ENCODE measurements around the gene INTS14. TPM values are rescaled to one million over a fixed set of nuclear protein-coding genes. Genes with fewer than 3 reads are reported as not detected.

The INTS14 gene
- total and polyA plus RNA-seq, 2 experiments from 2014 or later = 28.6 to 45.7 TPM

DNA sequence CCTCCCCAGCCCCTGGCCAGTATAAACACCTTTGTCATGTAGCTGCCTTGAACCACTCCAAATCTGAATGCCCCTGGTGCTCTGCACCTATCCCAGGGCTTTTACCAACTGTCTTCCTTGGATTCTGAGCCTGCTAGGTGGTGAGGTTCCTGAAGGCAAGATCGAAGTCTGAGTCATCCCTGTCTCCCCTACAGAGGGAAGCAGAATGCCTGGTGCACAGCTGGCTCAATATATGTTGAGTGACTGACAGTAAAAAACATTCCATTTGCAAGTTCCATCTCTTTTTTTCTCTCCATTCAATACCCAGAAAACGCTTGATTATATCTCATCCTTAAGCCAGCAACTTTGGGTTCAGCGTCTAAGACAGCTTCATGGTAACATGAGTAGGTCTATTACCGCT is 35.6 kb upstream of the INTS14 start:
- no peaks in the 10 kb centered on the region for H3K4me1 ChIP-seq (ENCODE audit: insufficient read depth)
- H3K27me3 ChIP-seq = no peaks in the 10 kb centered on the region
- no peaks in the 10 kb centered on the region for H3K36me3 ChIP-seq (replicated peaks; ENCODE audit: insufficient read depth, low read depth)
- no peaks in the 10 kb centered on the region for H3K9me3 ChIP-seq (ENCODE audit: low read depth)
- no peaks in the 10 kb centered on the region for H3K9me2 ChIP-seq (replicated peaks; ENCODE audit: insufficient read depth)
- H2AFZ ChIP-seq = no peak overlapping the region
- no peak for DNase-seq (ENCODE audit: low spot score)
- H4K20me1 ChIP-seq (ENCODE audit: insufficient read depth, poor library complexity, severe bottlenecking) = no peaks in the 10 kb centered on the region
- no peak for TF ChIP-seq EZH2 (IDR thresholded peaks at IDR 0.05; ENCODE audit: borderline replicate concordance)
- TF ChIP-seq, protein P1, sequence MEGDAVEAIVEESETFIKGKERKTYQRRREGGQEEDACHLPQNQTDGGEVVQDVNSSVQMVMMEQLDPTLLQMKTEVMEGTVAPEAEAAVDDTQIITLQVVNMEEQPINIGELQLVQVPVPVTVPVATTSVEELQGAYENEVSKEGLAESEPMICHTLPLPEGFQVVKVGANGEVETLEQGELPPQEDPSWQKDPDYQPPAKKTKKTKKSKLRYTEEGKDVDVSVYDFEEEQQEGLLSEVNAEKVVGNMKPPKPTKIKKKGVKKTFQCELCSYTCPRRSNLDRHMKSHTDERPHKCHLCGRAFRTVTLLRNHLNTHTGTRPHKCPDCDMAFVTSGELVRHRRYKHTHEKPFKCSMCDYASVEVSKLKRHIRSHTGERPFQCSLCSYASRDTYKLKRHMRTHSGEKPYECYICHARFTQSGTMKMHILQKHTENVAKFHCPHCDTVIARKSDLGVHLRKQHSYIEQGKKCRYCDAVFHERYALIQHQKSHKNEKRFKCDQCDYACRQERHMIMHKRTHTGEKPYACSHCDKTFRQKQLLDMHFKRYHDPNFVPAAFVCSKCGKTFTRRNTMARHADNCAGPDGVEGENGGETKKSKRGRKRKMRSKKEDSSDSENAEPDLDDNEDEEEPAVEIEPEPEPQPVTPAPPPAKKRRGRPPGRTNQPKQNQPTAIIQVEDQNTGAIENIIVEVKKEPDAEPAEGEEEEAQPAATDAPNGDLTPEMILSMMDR (IDR thresholded peaks at IDR 0.05; ENCODE audit: poor library complexity) = no peak
- no peak for TF ChIP-seq EZH2phosphoT487 (IDR thresholded peaks at IDR 0.05; ENCODE audit: low read depth, severe bottlenecking, unreplicated experiment)
- H3K79me2 ChIP-seq = no peaks in the 10 kb centered on the region
- no peak overlapping the region for H3K4me2 ChIP-seq
- no peak overlapping the region for H3K27ac ChIP-seq
- WGBS (ENCODE audit: low lambda C conversion rate, missing lambda C conversion rate) = 76% methylated on average over 4 of the region's 4 CpGs
- no peak overlapping the region for H3K4me3 ChIP-seq

DNA sequence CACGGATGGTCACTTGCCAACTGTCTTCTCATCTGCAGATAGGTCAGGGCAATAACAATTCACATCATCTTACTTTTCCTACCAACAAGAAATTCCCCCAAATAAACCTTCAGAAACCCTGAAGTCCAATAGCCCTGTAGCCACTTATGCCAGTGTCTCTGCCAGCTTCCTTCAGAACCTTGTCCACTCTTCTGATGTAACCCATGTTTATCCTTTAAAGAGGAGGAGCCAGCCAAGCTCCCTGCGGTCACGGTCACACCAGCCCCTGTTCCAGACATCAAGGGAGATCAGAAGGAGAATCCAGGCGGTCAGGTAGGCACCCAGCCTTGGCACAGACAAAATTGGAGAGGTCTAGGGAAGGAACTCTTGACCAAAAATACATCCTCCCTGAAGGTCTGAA is 34.5 kb upstream of the INTS14 start:
- H3K4me1 ChIP-seq (ENCODE audit: insufficient read depth) = no peaks in the 10 kb centered on the region
- H3K27me3 ChIP-seq = no peaks in the 10 kb centered on the region
- no peaks in the 10 kb centered on the region for H3K79me2 ChIP-seq
- H3K36me3 ChIP-seq (replicated peaks; ENCODE audit: insufficient read depth, low read depth) = no peaks in the 10 kb centered on the region
- TF ChIP-seq EZH2phosphoT487 (IDR thresholded peaks at IDR 0.05; ENCODE audit: low read depth, severe bottlenecking, unreplicated experiment) (no peak), EZH2 (IDR thresholded peaks at IDR 0.05; ENCODE audit: borderline replicate concordance) (no peak)
- TF ChIP-seq, protein P1 (IDR thresholded peaks at IDR 0.05; ENCODE audit: poor library complexity) = no peak
- H4K20me1 ChIP-seq (ENCODE audit: insufficient read depth, poor library complexity, severe bottlenecking) = no peaks in the 10 kb centered on the region
- H3K9me3 ChIP-seq (ENCODE audit: low read depth) = no peaks in the 10 kb centered on the region
- H2AFZ ChIP-seq = no peak overlapping the region
- no peak overlapping the region for H3K4me3 ChIP-seq
- WGBS (ENCODE audit: low lambda C conversion rate, missing lambda C conversion rate) = 96% methylated on average over 4 of the region's 4 CpGs
- no peak for DNase-seq (ENCODE audit: low spot score)
- no peak overlapping the region for H3K4me2 ChIP-seq
- H3K27ac ChIP-seq = no peak overlapping the region
- no peaks in the 10 kb centered on the region for H3K9me2 ChIP-seq (replicated peaks; ENCODE audit: insufficient read depth)

DNA sequence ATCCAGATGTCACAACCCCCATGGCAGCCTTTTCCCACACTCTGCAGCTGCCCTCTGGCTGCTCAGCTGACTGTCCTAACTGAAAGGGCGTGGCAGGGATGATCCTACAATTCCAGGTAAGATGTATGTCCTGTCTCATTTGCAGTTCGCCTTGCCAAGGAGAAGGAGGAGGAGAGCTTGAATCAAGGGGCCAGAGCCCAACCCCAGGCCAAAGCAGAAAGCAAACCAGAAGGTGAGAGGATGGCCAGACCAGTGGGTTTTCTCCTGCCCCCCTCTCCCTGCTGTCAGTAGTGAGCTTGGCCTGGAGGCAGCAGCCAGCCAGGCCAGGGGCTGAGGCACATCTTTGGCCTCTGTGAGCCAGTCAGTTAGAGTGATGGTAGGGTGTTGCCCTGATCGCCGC is 33.4 kb upstream of the INTS14 start:
- DNase-seq (ENCODE audit: low spot score) = no peak
- TF ChIP-seq, protein P1 (IDR thresholded peaks at IDR 0.05; ENCODE audit: poor library complexity) = no peak
- TF ChIP-seq EZH2phosphoT487 (IDR thresholded peaks at IDR 0.05; ENCODE audit: low read depth, severe bottlenecking, unreplicated experiment) = no peak
- no peak for TF ChIP-seq EZH2 (IDR thresholded peaks at IDR 0.05; ENCODE audit: borderline replicate concordance)
- Histone ChIP-seq H3K9me3 (ENCODE audit: low read depth) (no peaks in the 10 kb centered on the region), H3K4me3 (no peak overlapping the region), H3K27me3 (no peaks in the 10 kb centered on the region), H2AFZ (no peak overlapping the region), H3K36me3 (replicated peaks; ENCODE audit: insufficient read depth, low read depth) (no peaks in the 10 kb centered on the region), H3K4me1 (ENCODE audit: insufficient read depth) (no peaks in the 10 kb centered on the region), H3K4me2 (no peak overlapping the region), H4K20me1 (ENCODE audit: insufficient read depth, poor library complexity, severe bottlenecking) (no peaks in the 10 kb centered on the region), H3K9me2 (replicated peaks; ENCODE audit: insufficient read depth) (no peaks in the 10 kb centered on the region), H3K27ac (no peak overlapping the region), H3K79me2 (no peaks in the 10 kb centered on the region)
- 92% methylated on average over 4 of the region's 4 CpGs for WGBS (ENCODE audit: low lambda C conversion rate, missing lambda C conversion rate)

DNA sequence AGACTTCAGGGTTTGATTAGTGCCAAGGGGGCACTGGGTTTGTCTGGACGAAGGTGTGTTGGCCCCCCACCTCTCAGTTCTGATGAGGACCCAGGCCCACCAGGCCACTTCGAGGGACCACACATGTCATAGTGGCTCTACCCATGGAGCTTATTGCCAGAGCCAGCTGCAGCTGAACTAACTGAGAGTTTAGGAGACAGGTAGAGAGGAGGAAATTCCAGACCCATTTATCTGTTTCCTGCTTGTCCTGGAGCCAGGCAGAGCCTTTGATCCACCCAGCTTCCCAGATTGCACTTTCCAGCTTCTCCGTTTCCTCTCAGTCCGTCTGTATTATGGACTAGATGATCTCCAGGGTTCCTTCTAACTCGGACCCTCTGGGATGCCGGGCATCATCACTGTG is 31.7 kb upstream of the INTS14 start:
- Histone ChIP-seq H3K27ac (no peak overlapping the region), H3K4me1 (ENCODE audit: insufficient read depth) (no peaks in the 10 kb centered on the region), H3K27me3 (no peaks in the 10 kb centered on the region), H3K4me3 (no peak overlapping the region), H4K20me1 (ENCODE audit: insufficient read depth, poor library complexity, severe bottlenecking) (no peaks in the 10 kb centered on the region), H2AFZ (no peak overlapping the region), H3K4me2 (no peak overlapping the region), H3K79me2 (no peaks in the 10 kb centered on the region), H3K9me2 (replicated peaks; ENCODE audit: insufficient read depth) (no peaks in the 10 kb centered on the region), H3K9me3 (ENCODE audit: low read depth) (no peaks in the 10 kb centered on the region), H3K36me3 (replicated peaks; ENCODE audit: insufficient read depth, low read depth) (no peaks in the 10 kb centered on the region)
- DNase-seq (ENCODE audit: low spot score) = no peak
- no peak for TF ChIP-seq EZH2 (IDR thresholded peaks at IDR 0.05; ENCODE audit: borderline replicate concordance)
- TF ChIP-seq EZH2phosphoT487 (IDR thresholded peaks at IDR 0.05; ENCODE audit: low read depth, severe bottlenecking, unreplicated experiment) = no peak
- TF ChIP-seq, protein P1 (IDR thresholded peaks at IDR 0.05; ENCODE audit: poor library complexity) = no peak
- WGBS (ENCODE audit: low lambda C conversion rate, missing lambda C conversion rate) = 76% methylated on average over 6 of the region's 6 CpGs

Data from hepatocyte (in vitro differentiated cells).